Stimulated activated CD8-positive, alpha-beta memory T cell treated with anti-CD3 and anti-CD28 coated beads, Interleukin-7, amount 100 ng/mL, for 1 hour (primary cell): ENCODE data around the gene MBNL1.
"Not testable (repeated sequence)": the region's sequence is repeated elsewhere in the genome, so short reads cannot be mapped to it uniquely, and the experiment has no call there.

Source experiments
- DNase-seq, 2 donors: peaks; one replicate each; pipeline ENCODE4 v3.0.0-alpha.2; 2020; ENCODE audit warnings: low read depth in 2 of 2

MBNL1 gene

GRCh38 chr3:152349392-152349791, 80.7 kb downstream of the MBNL1 start:
- no peak for DNase-seq

- DNase-seq = no peak
These were observed 81.4 kb downstream of the MBNL1 start for GRCh38 chr3:152350139-152350538.

- no peak for DNase-seq
These were observed 82.0 kb downstream of the MBNL1 start for GRCh38 chr3:152350776-152351175.

GRCh38 chr3:152352554-152352953, 83.8 kb downstream of the MBNL1 start:
- DNase-seq = no peak

DNA sequence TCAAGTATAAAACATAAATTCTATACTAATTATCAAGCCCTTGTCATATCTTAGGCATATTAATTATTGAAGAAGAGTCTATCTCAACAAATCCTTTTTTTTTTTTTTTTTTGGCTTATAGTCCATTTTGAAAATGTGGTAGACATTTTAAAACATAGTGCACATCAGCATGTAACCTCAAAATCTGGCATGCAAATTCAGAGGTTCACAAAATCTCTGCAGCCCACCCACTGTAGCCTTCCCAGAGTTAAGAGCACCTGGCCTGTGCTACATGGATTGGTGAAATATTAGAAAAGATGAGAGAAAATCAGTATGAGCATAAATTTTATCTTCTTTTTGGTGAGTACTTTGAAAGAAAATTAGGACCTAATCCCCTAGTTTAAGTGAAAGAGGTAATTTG, 84.8 kb downstream of the MBNL1 start:
- no peak for DNase-seq

DNA sequence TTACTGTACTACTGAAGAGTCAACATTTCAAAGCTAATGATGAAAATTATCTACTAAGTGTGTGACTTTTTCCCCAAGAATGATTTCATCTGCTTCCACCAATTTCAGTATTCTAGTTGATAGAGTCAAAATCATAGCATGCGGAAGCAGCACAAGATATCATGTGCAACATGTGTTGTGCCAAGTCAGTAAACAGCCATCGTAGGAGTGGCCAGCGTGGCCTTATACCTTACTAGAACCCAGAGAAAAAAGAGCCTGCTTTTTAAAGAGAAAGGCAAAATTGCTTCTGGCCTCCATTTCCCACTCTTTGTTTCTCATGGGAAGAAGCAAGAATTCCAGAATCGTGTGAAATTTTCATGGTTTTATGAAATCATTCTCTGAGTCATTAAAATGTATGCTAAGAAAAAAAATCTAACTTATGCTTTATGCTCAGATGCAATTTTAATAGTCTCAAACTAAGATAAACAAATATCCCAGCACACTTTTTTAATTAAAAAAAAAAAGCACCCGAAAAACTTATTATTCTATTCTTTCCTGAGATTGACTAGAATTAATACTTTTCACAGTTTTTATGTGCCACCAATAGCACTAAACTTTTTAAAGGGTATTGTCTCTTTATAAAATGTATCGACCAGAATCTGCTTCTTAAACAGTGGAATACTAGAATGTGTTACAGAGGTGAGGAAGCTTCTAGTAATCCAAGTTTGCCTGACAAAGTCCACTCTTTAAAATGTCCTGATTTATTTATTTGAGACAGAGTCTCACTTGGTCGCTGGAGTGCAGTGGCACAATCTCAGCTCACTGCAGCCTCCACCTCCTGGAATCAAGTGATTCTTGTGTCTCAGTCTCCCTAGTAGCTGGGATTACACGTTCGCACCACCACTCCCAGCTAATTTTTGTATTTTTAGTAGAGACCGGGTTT, 87.3 kb downstream of the MBNL1 start:
- no peak for DNase-seq

GRCh38 chr3:152356870-152357276, 88.1 kb downstream of the MBNL1 start:
- DNase-seq = no peak

DNA sequence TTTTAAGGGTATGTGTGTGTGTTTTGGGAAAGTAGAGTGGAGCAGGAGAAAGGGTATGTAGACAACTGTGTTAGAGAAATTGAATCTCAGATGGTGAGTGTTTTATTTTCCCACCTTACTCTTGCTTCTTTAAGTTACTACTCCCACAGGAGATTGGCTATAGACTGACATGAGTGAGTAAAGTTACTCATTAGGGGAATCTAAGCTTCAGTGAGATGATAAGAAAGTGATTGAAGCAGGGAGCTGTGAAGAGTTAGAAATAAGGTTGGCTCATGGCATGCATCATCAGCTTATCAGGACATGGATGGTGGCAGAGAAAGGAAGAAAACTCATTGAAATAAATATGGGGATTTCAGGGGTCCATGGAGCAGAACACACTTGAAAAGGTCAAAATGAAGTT, 88.9 kb downstream of the MBNL1 start:
- no peak for DNase-seq

GRCh38 chr3:152359385-152360248, 90.9 kb downstream of the MBNL1 start:
- DNase-seq = no peak

DNA sequence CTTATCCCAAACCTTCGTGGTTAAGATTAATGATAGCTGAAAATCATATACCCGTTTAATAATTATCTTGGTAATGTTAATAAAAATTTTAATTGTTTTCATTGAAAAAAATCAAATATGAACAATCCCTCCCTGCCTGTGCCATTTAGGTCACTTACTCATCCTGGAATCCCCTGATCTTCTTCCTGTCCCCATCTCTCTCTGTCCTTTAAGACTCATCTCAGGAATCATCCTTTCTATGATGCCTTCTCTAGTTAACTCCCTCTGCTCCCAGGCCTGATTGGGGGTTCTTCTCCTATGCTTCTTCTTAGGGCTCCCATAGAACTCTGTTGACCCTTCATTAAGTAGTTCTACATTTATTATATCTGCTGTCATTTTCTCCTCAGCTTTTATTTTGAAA, 91.6 kb downstream of the MBNL1 start:
- no peak for DNase-seq

GRCh38 chr3:152360966-152361365, 92.2 kb downstream of the MBNL1 start:
- no peak for DNase-seq

DNA sequence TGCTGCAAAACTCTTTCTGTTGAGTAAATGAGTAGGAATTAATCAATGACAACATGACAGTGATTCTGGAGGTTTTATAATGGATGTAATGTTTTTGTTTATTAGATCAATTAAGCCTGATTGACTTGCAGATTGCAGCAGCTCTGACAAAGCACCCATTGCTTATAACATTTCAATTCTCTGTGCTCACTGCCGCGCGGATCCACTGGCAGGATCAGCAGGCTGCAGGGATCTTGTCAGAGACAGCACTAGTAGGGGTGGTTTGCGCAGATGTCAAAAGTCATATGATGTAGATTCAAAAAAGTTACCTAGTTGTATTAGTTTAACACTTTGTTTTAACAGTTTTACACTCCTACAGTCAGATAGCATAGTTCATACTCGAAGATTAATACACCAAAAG, 93.4 kb downstream of the MBNL1 start:
- no peak for DNase-seq

- DNase-seq = no peak
These were observed 95.5 kb downstream of the MBNL1 start for GRCh38 chr3:152364237-152364636.

DNA sequence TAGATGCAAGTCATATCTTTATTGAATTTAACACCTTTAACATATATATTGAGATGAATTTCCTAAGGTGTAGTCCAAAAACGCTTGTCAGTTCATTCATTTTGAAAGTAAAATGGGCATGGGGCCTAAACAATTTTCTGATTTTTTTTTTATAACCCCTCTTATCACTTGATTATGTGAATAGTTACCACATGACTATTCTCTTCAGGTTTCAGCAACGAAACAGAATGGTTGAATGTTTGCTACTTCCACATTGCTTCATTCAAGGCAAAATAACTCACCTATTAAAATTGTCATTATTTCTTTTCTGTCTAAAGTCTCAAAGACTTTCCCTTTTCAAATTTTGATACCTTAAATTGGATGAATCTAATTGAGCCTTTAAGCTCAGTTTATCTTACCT, 96.4 kb downstream of the MBNL1 start:
- no peak for DNase-seq

DNA sequence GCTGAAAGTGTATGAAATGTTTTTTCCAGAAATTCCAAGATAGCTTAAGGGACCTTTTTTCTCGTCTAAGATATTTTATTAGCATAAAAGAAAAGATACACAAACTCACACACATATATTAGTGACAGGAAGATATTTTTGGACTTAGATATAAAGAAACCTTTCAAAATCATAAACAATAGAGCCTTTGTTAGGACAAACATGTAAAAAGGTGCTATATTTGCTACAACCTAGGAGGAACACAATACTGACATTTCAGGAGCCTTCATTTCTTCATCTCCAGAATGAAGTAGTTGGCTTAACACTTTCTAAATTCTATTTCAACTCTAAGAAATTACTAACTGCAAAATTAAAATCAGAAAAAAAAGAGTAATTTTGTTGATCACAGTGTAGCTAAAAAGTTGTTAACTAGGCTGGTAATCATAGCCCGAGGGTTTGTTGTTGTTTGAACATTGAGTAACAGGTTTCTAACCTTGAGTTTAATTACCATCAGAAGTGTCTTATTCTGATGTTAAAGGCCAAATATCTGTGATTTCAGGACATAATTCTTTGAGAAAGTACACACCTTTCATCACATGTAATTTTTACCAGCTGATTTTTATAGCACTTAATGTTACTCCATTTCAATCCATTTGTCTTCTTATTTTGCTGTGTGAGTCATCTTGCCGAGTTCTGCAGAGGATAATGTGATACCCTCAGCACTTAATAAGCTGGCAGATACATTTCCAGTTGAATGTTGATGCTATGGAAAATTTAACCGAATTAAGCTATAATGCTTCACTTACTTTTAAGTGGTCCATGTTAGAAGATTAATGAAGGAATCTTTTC, 97.3 kb downstream of the MBNL1 start:
- DNase-seq = no peak

DNA sequence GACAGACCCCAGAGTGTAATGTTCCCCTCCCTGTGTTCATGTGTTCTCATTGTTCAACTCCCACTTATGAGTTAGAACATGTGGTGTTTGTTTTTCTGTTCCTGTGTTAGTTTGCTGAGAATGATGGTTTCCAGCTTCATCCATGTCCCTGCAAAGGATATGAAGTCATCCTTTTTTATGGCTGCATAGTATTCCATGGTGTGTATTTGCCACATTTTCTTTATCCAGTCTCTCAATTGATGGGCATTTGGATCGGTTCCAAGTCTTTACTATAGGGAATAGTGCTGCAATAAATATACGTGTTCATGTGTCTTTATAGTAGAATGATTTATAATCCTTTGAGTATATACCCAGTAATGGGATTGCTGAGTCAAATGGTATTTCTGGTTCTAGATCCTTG, 98.5 kb downstream of the MBNL1 start:
- not testable (repeated sequence) for DNase-seq

GRCh38 chr3:152372633-152373032, 103.9 kb downstream of the MBNL1 start:
- not testable (repeated sequence) for DNase-seq

DNA sequence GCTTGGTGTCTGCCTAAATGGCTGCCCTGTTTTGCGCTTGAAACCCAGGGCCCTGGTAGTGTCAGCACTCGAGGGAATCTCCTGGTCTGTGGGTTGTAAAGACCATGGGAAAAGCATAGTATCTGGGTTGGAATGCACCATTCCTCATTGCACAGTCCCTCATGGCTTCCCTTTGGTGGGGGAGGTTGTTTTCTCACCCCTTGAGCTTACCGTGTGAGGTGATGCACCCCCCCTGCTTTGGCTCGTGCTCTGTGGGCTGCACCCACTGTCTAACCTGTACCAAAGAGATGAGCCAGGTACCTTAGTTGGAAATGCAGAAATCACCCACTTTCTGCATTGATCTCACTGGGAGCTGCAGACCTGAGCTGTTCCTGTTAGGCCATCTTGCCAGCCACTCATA, 104.7 kb downstream of the MBNL1 start:
- DNase-seq = no peak

DNA sequence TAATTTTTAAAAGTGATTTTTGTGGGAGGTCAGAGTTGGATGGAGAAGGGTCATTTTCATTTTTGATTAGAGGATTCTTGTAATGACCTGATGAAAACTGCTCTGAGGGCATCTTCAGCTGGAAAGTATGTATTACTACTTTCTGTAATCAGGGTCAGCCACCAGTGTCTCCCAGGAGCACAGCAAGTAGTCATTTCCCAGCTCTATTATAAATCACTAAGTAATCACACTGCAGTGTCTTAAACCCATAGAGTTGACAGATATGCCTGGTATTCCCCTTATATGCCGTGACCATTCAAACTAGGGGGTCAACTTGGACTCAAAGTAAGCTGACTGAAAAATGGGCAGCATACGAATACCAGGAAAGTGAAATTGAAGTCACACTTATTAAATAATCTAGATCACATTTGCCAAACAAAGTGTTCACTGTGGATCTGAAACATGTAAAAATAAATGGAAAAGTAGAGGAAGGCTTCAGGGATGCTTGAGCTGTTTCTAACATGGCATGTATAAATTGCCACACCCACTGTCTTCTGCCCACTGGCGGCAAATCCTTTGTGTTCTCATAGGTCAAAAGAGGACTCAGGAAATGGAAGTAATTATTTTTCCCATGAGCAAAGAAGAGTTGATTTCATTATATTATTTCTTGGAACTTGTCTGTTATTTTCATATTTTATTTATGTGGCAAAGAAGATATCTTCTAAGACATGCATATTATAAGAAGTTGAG, 105.7 kb downstream of the MBNL1 start:
- no peak for DNase-seq

DNA sequence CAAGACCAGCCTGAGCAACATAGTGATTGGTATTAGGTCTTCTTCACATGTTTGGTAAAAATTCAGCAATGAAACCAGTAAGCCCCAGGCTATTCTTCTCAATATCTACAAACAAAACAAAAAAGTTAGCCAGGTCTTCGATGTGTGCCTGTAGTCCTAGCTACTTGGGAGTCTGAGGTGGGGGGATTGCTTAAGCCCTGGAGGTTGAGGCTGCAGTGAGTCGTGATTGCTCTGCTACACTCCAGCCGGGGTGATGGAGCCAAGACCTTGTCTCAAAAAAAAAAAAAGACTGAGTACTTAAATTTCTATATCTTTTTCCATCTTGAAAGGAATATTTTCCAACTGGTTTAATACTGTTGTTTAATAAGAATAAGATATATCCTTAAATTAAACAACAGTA, 106.8 kb downstream of the MBNL1 start:
- no peak for DNase-seq
